Measurements from ENCODE around the gene GLS. TPM values are rescaled to one million over a fixed set of nuclear protein-coding genes. Genes with fewer than 3 reads are reported as not detected.

Gene GLS
- total and polyA plus RNA-seq, 2 of the 13 experiments (the other 11 are each of a cell fraction or from before 2014, with no cell fraction given), result 78.6 to 183 TPM

DNA sequence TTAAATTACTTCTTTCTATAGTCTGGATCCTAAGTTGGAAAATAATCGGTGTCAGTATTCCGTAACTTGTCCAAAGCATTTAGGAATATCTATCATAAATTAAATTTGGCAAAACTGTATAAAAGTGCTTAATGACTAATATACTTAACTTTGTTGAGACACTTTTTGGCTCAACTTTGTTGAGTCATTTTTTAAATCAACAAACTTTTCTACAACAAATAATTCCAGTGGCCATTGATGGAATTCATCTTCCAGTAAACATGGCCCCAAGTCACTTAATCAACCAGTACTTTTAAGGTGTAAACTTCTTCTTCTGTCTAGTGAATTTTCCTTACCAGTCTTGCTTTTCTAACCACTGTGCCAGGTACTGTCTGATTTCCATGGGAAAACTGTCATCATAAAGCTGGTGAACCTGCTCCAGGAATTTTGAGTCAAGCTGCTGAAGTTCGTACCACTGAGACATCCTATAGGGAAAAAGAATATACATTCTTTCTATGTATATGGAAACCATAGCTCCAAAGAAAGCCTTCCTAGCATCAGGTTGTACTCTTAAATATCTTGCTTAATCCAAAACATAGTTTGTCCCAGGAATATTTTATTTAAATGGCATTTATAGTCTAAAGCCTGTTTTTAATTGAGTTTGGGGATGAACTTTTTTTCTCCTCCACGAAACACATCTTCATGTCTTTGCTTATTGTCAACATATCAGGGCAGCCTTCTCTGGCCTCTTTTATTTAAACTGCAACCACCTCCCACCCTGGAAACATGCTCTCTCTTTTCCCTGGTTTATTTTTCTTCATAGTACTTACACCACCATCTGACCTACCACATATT, 129.1 kb downstream of the GLS start:
- TSS peak; percentile 3 for BruUV-seq (replicated peaks)
- Histone ChIP-seq H4K20me1 (ENCODE audit: insufficient read depth, low read length) (no peaks in the 10 kb centered on the region), H3K9me3 (ENCODE audit: low read length) (no peaks in the 10 kb centered on the region), H3K27ac (ENCODE audit: extremely low read length, insufficient read depth, low read length) (no peak overlapping the region), H2AFZ (ENCODE audit: low read length) (no peak overlapping the region), H3K4me3 (replicated peaks in 1 of 3; ENCODE audit: insufficient read depth in 1 of 3, low read depth in 2 of 3, low read length in 3 of 3) (no peak overlapping the region), H3K9ac (ENCODE audit: insufficient read depth, low read depth, low read length) (no peak overlapping the region), H3K27me3 (ENCODE audit: control insufficient read depth in 1 of 2, insufficient read depth in 2 of 2, low read length in 2 of 2) (no peaks in the 10 kb centered on the region; a peak in 1 of 5 replicates), H3K36me3 (replicated peaks in 1 of 2; ENCODE audit: control insufficient read depth in 1 of 2, insufficient read depth in 2 of 2, low read length in 2 of 2) (peaks cover 15 to 57% of the 10 kb centered on the region in 2 experiments; a peak in 4 of 5 replicates), H3K4me1 (ENCODE audit: insufficient read depth, low read length) (peaks cover 22% of the 10 kb centered on the region), H3K79me2 (ENCODE audit: insufficient read depth, low read length) (peaks cover 17% of the 10 kb centered on the region), H3K4me2 (ENCODE audit: low read depth, low read length) (no peak overlapping the region)
- intact Hi-C loops (cut with micrococcal nuclease; ENCODE audit: unreplicated experiment) (loop anchor here (10.0 kb wide), 2 partner anchors 195 to 675 kb away; no protein-coding TSS in a partner anchor), in situ Hi-C loops (cut with HindIII; ENCODE audit: extremely low pct_ligation_motif_present, low pct_unique_long_range_greater_than_20kb) (no loop called here)
- no peak for ATAC-seq
- no peak for FAIRE-seq
- DNase-seq (ENCODE audit: low spot score), result no peak
- ChIA-PET POLR2A (no interaction called here), CTCF (ENCODE audit: low intra/inter-chr PET ratio, low total read pairs) (no interaction called here)
- 98% methylated on average over 4 of the region's 4 CpGs for WGBS (ENCODE audit: low lambda C conversion rate)
- TF ChIP-seq, protein P1, sequence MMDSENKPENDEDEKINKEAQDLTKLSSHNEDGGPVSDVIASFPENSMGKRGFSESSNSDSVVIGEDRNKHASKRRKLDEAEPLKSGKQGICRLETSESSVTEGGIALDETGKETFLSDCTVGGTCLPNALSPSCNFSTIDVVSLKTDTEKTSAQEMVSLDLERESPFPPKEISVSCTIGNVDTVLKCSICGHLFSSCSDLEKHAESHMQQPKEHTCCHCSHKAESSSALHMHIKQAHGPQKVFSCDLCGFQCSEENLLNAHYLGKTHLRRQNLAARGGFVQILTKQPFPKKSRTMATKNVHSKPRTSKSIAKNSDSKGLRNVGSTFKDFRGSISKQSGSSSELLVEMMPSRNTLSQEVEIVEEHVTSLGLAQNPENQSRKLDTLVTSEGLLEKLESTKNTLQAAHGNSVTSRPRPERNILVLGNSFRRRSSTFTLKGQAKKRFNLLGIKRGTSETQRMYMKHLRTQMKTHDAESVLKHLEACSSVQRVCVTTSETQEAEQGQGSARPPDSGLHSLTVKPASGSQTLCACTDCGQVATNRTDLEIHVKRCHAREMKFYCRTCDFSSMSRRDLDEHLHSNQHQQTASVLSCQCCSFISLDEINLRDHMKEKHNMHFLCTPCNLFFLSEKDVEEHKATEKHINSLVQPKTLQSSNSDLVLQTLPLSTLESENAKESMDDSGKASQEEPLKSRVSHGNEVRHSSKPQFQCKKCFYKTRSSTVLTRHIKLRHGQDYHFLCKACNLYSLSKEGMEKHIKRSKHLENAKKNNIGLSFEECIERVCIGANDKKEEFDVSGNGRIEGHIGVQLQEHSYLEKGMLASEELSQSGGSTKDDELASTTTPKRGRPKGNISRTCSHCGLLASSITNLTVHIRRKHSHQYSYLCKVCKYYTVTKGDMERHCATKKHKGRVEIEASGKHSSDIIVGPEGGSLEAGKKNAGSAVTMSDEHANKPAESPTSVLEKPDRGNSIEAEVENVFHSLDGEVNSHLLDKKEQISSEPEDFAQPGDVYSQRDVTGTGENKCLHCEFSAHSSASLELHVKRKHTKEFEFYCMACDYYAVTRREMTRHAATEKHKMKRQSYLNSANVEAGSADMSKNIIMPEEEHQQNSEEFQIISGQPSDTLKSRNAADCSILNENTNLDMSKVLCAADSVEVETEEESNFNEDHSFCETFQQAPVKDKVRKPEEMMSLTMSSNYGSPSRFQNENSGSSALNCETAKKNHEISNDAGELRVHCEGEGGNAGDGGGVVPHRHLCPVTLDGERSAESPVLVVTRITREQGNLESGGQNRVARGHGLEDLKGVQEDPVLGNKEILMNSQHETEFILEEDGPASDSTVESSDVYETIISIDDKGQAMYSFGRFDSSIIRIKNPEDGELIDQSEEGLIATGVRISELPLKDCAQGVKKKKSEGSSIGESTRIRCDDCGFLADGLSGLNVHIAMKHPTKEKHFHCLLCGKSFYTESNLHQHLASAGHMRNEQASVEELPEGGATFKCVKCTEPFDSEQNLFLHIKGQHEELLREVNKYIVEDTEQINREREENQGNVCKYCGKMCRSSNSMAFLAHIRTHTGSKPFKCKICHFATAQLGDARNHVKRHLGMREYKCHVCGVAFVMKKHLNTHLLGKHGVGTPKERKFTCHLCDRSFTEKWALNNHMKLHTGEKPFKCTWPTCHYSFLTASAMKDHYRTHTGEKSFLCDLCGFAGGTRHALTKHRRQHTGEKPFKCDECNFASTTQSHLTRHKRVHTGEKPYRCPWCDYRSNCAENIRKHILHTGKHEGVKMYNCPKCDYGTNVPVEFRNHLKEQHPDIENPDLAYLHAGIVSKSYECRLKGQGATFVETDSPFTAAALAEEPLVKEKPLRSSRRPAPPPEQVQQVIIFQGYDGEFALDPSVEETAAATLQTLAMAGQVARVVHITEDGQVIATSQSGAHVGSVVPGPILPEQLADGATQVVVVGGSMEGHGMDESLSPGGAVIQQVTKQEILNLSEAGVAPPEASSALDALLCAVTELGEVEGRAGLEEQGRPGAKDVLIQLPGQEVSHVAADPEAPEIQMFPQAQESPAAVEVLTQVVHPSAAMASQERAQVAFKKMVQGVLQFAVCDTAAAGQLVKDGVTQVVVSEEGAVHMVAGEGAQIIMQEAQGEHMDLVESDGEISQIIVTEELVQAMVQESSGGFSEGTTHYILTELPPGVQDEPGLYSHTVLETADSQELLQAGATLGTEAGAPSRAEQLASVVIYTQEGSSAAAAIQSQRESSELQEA (CRISPR knock-in tag; IDR thresholded peaks at IDR 0.05; ENCODE audit: not compliant biosample characterization), result no peak
- TF ChIP-seq, protein P2, sequence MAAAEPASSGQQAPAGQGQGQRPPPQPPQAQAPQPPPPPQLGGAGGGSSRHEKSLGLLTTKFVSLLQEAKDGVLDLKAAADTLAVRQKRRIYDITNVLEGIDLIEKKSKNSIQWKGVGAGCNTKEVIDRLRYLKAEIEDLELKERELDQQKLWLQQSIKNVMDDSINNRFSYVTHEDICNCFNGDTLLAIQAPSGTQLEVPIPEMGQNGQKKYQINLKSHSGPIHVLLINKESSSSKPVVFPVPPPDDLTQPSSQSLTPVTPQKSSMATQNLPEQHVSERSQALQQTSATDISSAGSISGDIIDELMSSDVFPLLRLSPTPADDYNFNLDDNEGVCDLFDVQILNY (CRISPR knock-in tag; conservative IDR thresholded peaks at IDR 0.05), result no peak
- TF ChIP-seq, protein P3, sequence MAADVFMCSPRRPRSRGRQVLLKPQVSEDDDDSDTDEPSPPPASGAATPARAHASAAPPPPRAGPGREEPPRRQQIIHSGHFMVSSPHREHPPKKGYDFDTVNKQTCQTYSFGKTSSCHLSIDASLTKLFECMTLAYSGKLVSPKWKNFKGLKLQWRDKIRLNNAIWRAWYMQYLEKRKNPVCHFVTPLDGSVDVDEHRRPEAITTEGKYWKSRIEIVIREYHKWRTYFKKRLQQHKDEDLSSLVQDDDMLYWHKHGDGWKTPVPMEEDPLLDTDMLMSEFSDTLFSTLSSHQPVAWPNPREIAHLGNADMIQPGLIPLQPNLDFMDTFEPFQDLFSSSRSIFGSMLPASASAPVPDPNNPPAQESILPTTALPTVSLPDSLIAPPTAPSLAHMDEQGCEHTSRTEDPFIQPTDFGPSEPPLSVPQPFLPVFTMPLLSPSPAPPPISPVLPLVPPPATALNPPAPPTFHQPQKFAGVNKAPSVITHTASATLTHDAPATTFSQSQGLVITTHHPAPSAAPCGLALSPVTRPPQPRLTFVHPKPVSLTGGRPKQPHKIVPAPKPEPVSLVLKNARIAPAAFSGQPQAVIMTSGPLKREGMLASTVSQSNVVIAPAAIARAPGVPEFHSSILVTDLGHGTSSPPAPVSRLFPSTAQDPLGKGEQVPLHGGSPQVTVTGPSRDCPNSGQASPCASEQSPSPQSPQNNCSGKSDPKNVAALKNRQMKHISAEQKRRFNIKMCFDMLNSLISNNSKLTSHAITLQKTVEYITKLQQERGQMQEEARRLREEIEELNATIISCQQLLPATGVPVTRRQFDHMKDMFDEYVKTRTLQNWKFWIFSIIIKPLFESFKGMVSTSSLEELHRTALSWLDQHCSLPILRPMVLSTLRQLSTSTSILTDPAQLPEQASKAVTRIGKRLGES (CRISPR knock-in tag; IDR thresholded peaks at IDR 0.05; ENCODE audit: borderline replicate concordance), result no peak
- no peak for TF ChIP-seq NFIC (IDR thresholded peaks at IDR 0.05; ENCODE audit: low read length)
- TF ChIP-seq, protein P4, sequence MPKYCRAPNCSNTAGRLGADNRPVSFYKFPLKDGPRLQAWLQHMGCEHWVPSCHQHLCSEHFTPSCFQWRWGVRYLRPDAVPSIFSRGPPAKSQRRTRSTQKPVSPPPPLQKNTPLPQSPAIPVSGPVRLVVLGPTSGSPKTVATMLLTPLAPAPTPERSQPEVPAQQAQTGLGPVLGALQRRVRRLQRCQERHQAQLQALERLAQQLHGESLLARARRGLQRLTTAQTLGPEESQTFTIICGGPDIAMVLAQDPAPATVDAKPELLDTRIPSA (CRISPR knock-in tag; IDR thresholded peaks at IDR 0.05; ENCODE audit: borderline replicate concordance), result no peak
- TF ChIP-seq TBX2 (CRISPR knock-in tag; IDR thresholded peaks at IDR 0.05; ENCODE audit: borderline replicate concordance), result no peak
- no peak for TF ChIP-seq ZEB1 (IDR thresholded peaks at IDR 0.05; ENCODE audit: insufficient replicate concordance, low read depth)
- no peak for TF ChIP-seq TSC22D2 (CRISPR knock-in tag; IDR thresholded peaks at IDR 0.05; ENCODE audit: borderline replicate concordance)

Data from HepG2 (cell line).